ENCODE data around the gene TMED4. TPM values are rescaled to one million over a fixed set of nuclear protein-coding genes. Genes with fewer than 3 reads are reported as not detected.

Gene TMED4
- total and polyA plus RNA-seq, 2 of the 13 experiments (the other 11 are each of a cell fraction or from before 2014, with no cell fraction given): 81.4 to 109 TPM

DNA sequence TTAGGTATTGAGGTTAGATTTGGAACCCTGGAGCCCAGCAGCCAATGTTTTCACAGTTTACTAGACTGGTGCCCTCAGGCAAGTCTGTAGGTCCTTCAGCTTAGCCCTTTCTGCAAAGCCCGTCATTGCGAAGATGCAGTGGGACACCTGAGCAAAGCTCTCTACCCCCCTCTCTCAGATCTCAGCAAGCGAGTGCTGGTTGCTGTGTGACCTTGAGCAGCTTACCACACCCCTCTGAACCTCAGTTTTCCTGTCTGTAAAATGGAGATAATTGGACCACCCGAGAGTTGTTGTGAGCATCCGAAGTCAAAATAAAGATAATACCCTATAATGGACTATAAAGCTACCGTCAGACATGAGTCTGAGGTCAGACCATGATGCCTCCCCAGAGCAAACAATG, 44.6 kb downstream of the TMED4 start:
- Histone ChIP-seq H4K20me1 (ENCODE audit: insufficient read depth, low read length) (peaks cover 19% of the 10 kb centered on the region), H3K9ac (ENCODE audit: insufficient read depth, low read depth, low read length) (peak overlapping the region; percentile 55; the same call in 1 of the 2 replicates), H3K79me2 (ENCODE audit: insufficient read depth, low read length) (peaks cover 61% of the 10 kb centered on the region), H3K36me3 (replicated peaks in 1 of 2; ENCODE audit: control insufficient read depth in 1 of 2, insufficient read depth in 2 of 2, low read length in 2 of 2) (peaks cover 3 to 28% of the 10 kb centered on the region in 2 experiments), H3K9me3 (ENCODE audit: low read length) (no peaks in the 10 kb centered on the region), H3K4me2 (ENCODE audit: low read depth, low read length) (peak overlapping the region; percentile 98), H3K27ac (ENCODE audit: extremely low read length, insufficient read depth, low read length) (no peak overlapping the region), H2AFZ (ENCODE audit: low read length) (no peak overlapping the region), H3K4me3 (replicated peaks in 1 of 3; ENCODE audit: insufficient read depth in 1 of 3, low read depth in 2 of 3, low read length in 3 of 3) (peak overlapping the region in 2 of 3 experiments; percentile 34 to 79; a peak in 4 of 6 replicates), H3K27me3 (ENCODE audit: control insufficient read depth in 1 of 2, insufficient read depth in 2 of 2, low read length in 2 of 2) (no peaks in the 10 kb centered on the region), H3K4me1 (ENCODE audit: insufficient read depth, low read length) (peaks cover 84% of the 10 kb centered on the region)
- intact Hi-C loops (cut with micrococcal nuclease; ENCODE audit: unreplicated experiment) (no loop called here), in situ Hi-C loops (cut with HindIII; ENCODE audit: extremely low pct_ligation_motif_present, low pct_unique_long_range_greater_than_20kb) (no loop called here)
- no peak for ATAC-seq
- no peak for FAIRE-seq
- WGBS (ENCODE audit: low lambda C conversion rate): 84% methylated on average over 6 of the region's 6 CpGs
- no TSS peak for BruUV-seq (replicated peaks)
- DNase-seq (ENCODE audit: low spot score): no peak
- ChIA-PET POLR2A (no interaction called here), CTCF (ENCODE audit: low intra/inter-chr PET ratio, low total read pairs) (interaction anchor here (0.9 kb wide), 1 partner anchor 28 kb away, joined by 3 read pairs; no protein-coding TSS in a partner anchor)
- TF ChIP-seq ZMYM3 (CRISPR knock-in tag; IDR thresholded peaks at IDR 0.05) (peak; percentile 93), ZNF775 (CRISPR knock-in tag; IDR thresholded peaks at IDR 0.05; ENCODE audit: borderline replicate concordance) (no peak), AHDC1 (CRISPR knock-in tag; IDR thresholded peaks at IDR 0.05; ENCODE audit: borderline replicate concordance) (no peak), HNF4A (CRISPR knock-in tag; IDR thresholded peaks at IDR 0.05) (no peak), ESRRA (CRISPR knock-in tag; IDR thresholded peaks at IDR 0.05; ENCODE audit: low read depth) (no peak), KAT8 (CRISPR knock-in tag; IDR thresholded peaks at IDR 0.05) (no peak), ZNF768 (CRISPR knock-in tag; IDR thresholded peaks at IDR 0.05) (peak; percentile 91), RCOR2 (CRISPR knock-in tag; IDR thresholded peaks at IDR 0.05) (0 out of 2 replicates have a peak, but pooled peaks have one; percentile 26), CHD4 (IDR thresholded peaks at IDR 0.05; ENCODE audit: borderline replicate concordance, low read length) (0 out of 2 replicates have a peak, but pooled peaks have one; percentile 31), SMAD9 (CRISPR knock-in tag; IDR thresholded peaks at IDR 0.05) (no peak), SRSF4 (IDR thresholded peaks at IDR 0.05; ENCODE audit: low read depth, low read length, poor library complexity, severe bottlenecking) (no peak), ZNF629 (CRISPR knock-in tag; conservative IDR thresholded peaks at IDR 0.05) (peak; percentile 95), KDM1A (CRISPR knock-in tag; IDR thresholded peaks at IDR 0.05) (0 out of 2 replicates have a peak, but pooled peaks have one; percentile 47), ZBTB7B (CRISPR knock-in tag; IDR thresholded peaks at IDR 0.05) (no peak), ZNF530 (CRISPR knock-in tag; IDR thresholded peaks at IDR 0.05; ENCODE audit: low read depth) (no peak)
- TF ChIP-seq, protein P1, sequence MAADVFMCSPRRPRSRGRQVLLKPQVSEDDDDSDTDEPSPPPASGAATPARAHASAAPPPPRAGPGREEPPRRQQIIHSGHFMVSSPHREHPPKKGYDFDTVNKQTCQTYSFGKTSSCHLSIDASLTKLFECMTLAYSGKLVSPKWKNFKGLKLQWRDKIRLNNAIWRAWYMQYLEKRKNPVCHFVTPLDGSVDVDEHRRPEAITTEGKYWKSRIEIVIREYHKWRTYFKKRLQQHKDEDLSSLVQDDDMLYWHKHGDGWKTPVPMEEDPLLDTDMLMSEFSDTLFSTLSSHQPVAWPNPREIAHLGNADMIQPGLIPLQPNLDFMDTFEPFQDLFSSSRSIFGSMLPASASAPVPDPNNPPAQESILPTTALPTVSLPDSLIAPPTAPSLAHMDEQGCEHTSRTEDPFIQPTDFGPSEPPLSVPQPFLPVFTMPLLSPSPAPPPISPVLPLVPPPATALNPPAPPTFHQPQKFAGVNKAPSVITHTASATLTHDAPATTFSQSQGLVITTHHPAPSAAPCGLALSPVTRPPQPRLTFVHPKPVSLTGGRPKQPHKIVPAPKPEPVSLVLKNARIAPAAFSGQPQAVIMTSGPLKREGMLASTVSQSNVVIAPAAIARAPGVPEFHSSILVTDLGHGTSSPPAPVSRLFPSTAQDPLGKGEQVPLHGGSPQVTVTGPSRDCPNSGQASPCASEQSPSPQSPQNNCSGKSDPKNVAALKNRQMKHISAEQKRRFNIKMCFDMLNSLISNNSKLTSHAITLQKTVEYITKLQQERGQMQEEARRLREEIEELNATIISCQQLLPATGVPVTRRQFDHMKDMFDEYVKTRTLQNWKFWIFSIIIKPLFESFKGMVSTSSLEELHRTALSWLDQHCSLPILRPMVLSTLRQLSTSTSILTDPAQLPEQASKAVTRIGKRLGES (CRISPR knock-in tag; IDR thresholded peaks at IDR 0.05; ENCODE audit: borderline replicate concordance): no peak
